ENCODE measurements around the gene STRIT1.

- TF ChIP-seq, protein P1, sequence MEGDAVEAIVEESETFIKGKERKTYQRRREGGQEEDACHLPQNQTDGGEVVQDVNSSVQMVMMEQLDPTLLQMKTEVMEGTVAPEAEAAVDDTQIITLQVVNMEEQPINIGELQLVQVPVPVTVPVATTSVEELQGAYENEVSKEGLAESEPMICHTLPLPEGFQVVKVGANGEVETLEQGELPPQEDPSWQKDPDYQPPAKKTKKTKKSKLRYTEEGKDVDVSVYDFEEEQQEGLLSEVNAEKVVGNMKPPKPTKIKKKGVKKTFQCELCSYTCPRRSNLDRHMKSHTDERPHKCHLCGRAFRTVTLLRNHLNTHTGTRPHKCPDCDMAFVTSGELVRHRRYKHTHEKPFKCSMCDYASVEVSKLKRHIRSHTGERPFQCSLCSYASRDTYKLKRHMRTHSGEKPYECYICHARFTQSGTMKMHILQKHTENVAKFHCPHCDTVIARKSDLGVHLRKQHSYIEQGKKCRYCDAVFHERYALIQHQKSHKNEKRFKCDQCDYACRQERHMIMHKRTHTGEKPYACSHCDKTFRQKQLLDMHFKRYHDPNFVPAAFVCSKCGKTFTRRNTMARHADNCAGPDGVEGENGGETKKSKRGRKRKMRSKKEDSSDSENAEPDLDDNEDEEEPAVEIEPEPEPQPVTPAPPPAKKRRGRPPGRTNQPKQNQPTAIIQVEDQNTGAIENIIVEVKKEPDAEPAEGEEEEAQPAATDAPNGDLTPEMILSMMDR (IDR thresholded peaks at IDR 0.05) = no peak
- TF ChIP-seq EP300 (IDR thresholded peaks at IDR 0.05) = no peak
Observed at GRCh38 chr3:155331078-155331477, 37.6 kb upstream of the STRIT1 start.
